ENCODE data around the gene ACR.
A peak's percentile ranks its signal among the peaks of the same experiment; 100 is the strongest.
"Not testable (repeated sequence)": the region's sequence is repeated elsewhere in the genome, so short reads cannot be mapped to it uniquely, and the experiment has no call there.

The ACR gene

DNA sequence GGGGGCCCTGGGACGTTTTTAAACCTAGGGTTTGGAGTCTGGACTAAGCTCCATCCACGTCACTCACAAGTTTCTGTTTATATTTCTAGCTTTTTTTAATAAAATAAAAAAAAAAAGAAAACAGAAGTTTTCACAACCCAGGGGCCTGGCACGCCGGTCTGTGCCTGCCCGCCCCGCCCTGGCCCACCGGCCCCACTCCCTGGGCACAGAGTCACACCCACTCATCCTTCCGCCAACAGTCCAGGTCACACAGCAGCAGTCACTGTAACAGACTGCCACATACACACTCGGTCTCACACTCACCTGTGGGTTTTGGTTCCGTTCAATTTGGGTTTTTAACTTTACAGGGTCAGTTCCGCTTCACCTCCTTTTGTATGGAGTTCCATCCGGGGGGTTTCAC lies 5.3 kb upstream of the ACR start:
- no peak for DNase-seq (ENCODE audit: low read depth in 2 of 2)

DNA sequence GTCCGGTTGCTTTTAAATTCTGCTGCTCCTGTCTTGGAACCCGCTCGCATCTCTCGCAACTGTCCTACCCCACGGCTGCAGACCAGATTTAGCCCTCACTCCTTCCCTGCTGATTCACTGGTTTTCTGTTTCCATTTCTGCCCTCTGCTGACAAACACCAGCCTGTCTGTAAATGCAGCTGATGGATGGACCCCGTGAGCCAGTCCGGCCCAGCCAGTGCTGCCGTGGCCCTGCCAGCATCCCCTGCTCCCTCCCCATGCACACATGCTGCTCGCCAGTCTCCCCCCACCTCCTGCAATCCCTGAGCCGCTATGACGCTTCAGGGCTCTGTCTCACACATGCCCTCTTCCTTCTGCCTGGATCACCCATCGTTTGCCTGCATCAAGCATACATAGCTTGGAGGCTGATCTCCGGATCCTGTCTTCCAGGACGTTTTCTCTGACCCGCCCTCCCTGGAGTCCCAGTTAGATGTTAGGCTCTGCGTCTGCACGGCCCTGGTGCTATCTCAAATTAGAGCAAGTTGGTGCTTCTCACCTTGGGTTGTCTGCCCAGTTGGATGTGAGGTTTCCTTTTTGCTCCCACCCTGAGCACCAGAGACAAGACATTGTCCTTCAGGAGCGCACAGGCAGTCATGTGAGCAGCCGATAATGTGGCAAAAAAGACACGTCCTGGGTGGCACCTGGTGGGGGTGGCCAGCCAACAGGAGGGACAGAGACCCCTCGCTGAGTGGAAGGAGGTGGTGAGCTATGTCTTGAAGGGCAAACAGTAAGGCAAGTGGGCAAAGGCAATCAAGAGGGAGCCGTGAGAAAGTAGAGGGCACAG lies 4.3 kb upstream of the ACR start:
- no peak for DNase-seq (ENCODE audit: low read depth in 2 of 2)

DNA sequence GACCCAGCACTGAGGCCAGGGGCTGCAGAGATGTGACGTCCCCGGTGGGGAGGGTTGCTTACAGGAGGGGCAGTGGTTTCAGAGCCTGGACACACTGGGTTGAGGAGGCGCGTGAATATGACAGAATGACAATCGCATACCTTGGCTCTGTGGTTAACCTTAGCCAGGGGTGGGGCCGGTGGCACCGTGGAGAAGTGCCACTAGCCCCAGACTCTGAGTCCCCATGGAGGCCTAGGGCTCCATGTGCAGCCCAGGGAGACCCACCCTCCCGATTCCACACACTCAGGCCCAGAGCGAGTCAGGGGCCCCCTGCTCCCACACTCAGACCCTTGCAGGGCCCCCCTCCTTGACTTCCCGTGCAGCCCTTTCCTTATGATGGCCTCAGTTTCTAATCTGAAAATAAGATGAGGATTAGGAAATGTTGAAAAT lies 3.6 kb upstream of the ACR start:
- DNase-seq (ENCODE audit: low read depth in 2 of 2), result no peak

DNA sequence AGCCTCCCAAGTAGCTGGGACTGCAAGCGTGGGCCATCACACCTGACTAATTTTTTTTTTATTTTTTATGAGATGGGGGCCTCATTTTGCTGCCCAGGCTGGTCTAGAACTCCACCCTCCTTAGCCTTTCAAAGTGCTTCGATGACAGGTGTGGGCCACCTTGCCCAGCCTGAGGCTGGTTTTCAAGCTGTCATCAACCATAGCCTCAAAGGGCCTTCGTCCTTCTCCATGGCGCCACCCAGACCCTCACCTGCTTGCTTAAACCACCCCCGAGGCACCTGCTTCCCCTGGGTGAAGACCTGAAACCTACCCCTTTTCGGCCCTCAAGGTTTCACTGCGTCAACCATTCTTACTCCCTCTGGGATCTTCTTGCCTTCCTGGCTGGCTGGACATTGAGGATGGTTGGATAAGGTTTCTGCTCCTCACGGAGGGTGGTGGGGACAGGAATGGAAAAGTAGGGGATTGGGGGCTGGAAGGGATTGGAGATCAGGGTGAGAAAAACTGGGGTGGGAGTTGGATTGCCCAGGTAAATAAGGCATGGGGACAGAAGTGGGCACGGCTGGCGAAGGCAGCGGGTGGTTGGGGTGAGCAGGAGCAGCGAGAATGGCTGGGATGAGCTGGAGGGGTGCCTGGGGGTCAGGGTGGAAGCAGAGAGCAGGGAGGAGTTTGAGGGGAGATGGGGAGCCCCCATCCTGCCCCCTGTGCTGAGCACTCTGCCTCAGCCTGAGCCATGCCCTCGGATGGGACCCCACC lies 2.8 kb upstream of the ACR start:
- no peak for DNase-seq (ENCODE audit: low read depth in 2 of 2)

DNA sequence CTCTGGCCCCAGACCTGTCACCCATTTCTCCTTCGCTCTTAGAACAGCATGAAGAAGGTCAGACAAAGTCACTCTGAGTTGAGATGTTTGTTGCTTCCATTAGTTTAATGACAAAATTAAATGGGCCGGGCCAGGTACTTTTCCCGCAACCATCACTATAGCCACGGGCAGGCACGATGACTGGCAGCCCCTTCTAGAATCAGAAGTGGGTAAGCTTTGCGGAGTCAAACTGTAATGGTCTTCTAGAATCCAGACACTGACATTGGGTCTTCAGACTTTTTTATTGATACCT lies 2.3 kb upstream of the ACR start:
- no peak for DNase-seq (ENCODE audit: low read depth in 2 of 2)

DNA sequence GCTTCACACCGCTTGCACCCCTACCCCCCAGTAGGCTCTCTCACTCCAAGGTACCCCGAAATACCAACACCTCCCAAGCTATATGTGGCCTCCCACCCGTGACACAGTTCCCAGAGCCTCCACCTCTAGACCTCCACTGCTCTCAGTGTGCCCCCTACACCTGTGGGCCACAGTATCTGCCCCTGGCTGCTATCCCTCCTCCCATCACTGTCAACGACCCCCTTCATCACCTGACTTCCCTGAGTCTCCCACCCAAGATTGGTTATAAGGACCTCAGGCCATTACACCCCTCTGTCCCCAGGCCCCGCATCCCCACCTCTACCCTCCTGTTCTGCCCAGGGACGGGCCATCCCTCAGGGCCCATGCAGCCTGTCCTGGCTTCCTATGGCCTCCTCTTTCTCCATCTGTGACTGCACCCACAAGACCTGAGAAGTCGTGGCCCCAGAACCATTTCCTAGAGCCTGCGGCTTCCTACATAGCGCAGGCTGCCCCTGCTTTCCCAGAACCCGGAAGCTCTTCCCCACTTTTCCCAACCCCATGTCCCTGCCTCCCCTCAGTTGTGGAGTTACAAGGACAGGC lies 734 bp downstream of the ACR start:
- DNase-seq (ENCODE audit: low read depth in 2 of 2), result no peak

DNA sequence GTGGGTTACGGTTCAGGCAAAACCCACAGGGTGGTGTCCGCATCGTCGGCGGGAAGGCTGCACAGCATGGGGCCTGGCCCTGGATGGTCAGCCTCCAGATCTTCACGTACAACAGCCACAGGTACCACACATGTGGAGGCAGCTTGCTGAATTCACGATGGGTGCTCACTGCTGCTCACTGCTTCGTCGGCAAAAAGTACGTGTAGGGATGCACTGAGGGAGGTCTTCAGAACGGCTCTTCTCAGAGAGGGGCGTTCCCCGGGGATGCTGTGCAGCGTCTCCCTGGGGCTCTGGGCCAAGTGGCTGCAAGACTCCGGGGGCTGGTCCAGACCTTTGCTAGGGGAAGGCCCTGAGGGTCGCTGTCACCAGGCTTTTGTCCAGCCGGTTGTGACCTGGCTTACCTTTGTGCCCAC lies 1.3 kb downstream of the ACR start:
- DNase-seq (ENCODE audit: low read depth in 2 of 2), result no peak

DNA sequence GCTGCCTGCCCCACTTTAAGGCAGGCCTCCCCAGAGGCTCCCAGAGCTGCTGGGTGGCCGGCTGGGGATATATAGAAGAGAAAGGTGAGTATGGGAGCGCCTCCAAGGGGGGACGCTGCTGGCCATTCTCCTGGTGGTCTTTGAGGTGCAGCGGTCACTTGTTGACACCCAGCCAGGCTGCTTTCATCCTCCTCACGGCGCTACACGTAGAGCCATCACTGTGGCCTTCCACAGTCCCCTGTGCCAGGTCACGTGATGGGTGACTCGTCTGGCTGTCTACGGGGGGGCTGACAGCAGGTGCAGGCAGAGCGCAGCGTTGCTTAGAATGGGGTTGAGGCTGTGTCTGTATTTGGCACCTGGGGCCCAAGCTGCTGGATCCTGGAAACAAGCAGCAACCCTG lies 1.9 kb downstream of the ACR start:
- no peak for DNase-seq (ENCODE audit: low read depth in 2 of 2)

DNA sequence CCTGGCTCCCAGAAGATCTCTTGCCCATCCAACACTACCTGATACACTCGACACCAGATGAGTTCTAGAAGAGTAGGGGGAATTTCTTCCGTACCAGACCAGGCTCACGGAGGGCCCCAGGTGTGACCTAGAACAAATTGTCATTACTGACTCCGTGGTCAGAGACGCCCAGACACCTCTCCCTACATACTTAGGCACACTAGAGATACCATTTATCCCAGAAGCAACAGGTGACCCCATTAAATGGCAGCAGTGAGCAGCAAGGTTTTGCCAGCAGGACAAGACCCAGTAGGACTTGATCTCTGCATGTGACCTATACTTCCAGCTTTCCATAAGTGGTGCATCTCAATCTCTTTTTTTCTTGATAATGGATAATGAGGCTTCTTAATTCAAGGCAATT lies 2.7 kb downstream of the ACR start:
- DNase-seq (ENCODE audit: low read depth in 2 of 2), result not testable (repeated sequence)

DNA sequence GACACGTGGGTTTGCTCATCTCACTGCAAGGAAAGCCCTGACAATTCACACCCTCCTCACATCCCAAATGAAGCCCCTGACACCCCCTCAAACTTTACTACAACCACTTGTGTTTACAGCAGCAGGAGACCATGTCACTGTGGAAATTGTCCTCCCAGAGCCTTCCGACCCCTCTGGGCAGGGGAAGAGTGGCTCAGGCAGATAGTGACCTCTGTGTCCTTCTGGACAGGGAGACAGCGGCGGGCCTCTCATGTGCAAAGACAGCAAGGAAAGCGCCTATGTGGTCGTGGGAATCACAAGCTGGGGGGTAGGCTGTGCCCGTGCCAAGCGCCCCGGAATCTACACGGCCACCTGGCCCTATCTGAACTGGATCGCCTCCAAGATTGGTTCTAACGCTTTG lies 6.4 kb downstream of the ACR start:
- not testable (repeated sequence) for DNase-seq (ENCODE audit: low read depth in 2 of 2)

DNA sequence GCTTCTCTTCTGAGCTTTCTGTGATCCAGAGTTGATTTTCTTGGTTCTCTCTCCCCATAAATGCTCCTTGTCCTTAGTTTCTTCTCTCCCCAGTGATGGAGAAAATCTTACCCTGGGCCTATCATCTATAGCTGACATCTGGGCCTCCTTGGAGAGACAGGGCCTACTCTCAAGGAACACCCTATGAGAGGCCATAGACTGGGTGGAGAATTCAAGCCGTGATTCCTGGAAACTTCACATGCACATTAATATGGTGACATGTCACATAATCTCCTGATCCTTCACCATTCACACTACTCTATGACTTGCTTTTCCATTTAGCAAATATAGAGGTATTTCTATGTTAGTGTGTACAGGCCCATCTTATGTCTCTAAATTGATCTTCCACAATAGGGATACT lies 9.5 kb downstream of the ACR start:
- not testable (repeated sequence) for DNase-seq (ENCODE audit: low read depth in 2 of 2)

DNA sequence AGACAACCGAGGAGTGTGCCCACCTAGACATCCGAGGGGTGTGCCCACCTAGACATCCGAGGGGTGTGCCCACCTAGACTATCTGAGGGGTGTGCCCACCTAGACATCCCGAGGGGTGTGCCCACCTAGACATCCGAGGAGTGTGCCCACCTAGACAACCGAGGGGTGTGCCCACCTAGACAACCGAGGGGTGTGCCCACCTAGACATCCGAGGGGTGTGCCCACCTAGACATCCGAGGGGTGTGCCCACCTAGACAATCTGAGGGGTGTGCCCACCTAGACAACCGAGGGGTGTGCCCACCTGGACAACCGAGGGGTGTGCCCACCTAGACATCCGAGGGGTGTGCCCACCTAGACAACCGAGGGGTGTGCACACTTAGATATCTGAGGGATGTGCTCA lies 10.6 kb downstream of the ACR start:
- DNase-seq (ENCODE audit: low read depth in 2 of 2), result not testable (repeated sequence)

DNA sequence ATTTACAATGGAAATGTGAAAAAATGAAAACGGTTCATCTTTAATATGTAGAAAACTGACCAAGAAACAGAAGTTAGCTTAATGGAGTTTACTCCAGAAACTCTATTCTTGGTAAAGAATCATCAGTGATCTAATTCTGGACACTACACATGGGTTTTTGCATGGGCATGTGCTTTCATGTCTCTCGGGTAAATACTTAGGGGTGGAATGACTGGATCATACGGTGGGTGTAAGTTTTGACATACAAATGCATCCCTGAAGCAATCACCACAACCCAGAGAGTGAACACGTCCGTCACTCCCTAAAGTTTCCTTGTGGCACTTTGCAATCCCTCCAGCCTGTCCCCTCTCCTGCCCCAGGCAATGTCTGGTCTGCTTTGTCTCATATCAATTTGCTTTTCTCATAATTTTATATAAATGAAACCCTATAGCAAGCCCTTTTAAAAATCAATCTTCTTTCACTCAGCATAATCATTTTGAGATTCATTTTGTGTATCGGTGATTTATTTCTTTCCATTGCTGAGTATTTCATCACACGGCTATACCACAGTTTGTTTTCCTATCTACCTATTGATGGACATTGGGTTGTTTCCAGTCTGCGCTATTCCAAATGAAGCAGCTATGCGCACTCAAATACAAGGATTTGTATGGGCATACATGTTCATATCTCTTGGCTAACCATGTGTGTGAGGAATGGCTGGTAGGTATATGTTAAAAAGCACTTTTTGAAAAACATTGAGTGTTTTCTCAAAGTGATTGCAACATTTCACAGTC lies 11.5 kb downstream of the ACR start:
- not testable (repeated sequence) for DNase-seq (ENCODE audit: low read depth in 2 of 2)

DNA sequence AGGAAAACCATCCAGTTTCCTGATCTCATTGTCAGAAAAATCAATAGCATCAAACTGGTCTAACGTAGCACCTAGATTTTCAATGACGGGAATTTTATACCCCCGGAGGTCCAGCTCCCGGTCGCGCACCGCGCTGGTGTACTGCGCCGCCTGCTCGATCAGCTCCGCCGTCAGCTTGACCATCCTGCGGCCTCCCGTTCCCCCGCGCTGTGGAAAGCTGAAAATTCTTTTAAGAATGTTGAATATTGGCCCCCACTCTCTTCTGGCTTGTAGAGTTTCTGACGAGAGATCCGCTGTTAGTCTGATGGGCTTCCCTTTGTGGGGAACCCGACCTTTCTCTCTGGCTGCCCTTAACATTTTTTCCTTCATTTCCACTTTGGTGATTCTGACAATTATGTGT lies 17.2 kb downstream of the ACR start:
- not testable (repeated sequence) for DNase-seq (ENCODE audit: low read depth in 2 of 2)

DNA sequence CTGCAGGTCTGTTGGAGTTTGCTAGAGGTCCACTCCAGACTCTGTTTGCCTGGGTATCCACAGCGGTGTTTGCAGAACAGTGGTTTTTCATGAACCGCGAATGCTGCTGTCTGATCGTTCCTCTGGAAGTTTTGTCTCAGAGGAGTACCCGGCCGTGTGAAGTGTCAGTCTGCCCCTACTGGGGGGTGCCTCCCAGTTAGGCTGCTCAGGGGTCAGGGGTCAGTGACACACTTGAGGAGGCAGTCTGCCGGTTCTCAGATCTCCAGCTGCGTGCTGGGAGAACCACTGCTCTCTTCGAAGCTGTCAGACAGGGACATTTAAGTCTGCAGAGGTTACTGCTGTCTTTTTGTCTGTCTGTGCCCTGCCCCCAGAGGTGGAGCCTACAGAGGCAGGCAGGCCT lies 18.4 kb downstream of the ACR start:
- not testable (repeated sequence) for DNase-seq (ENCODE audit: low read depth in 2 of 2)

DNA sequence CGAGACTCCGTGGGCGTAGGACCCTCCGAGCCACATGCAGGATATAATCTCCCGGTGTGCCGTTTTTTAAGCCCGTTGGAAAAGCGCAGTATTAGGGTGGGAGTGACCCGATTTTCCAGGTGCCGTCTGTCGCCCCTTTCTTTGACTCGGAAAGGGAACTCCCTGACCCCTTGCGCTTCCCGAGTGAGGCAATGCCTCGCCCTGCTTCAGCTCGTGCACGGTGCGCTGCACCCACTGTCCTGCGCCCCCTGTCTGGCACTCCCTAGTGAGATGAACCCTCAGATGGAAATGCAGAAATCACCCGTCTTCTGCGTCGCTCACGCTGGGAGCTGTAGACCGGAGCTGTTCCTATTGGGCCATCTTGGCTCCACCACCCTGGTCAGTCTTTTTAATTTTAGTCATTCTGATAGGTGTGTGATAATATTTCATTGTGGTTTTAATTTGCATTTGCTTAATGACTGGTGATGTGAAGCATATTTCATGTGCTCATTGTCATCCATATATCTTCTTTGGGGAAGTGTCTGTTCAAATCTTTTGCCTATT lies 19.0 kb downstream of the ACR start:
- DNase-seq (ENCODE audit: low read depth in 2 of 2), result not testable (repeated sequence)

DNA sequence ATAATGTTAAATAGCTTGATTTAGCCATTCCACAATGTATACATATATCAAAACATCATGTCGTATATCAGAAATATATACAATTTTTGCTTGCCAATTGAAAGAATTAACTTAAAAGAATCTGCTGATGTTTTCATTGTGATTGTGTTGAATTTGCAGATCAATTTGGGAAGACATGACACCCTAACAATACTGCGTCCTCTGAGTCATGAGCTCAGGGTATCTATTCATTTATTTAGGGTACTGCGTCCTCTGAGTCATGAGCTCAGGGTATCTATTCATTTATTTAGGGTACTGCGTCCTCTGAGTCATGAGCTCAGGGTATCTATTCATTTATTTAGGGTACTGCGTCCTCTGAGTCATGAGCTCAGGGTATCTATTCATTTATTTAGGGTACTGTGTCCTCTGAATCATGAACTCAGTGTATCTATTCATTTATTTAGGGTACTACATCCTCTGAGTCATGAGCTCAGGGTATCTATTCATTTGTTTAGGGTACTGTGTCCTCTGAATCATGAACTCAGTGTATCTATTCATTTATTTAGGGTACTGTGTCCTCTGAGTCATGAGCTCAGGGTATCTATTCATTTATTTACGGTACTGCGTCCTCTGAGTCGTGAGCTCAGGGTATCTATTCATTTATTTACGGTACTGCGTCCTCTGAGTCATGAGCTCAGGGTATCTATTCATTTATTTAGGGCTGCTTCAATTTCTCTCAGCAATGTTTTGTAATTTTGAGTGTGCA lies 21.8 kb downstream of the ACR start:
- DNase-seq (ENCODE audit: low read depth in 2 of 2), result peak in 1 of 2 experiments; percentile 8

DNA sequence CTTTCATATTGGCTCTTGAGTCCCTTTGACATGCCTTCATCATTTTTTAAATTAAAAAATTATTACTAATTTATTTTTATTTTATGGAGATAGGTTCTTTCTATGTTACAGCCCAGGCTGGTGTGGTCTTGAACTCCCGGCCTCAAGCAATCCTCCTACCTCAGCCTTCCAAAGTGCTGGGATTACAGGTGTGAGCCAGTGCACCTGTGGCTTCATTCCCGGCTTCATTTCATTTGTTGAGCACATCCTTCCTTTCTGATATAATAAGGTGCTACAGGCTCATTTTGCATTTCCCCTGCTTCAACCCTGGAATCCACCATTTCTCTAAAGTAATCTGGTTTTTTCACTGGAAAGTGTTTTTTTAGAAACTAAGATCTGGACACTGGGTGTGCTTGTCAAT lies 23.8 kb downstream of the ACR start:
- DNase-seq (ENCODE audit: low read depth in 2 of 2), result not testable (repeated sequence)

DNA sequence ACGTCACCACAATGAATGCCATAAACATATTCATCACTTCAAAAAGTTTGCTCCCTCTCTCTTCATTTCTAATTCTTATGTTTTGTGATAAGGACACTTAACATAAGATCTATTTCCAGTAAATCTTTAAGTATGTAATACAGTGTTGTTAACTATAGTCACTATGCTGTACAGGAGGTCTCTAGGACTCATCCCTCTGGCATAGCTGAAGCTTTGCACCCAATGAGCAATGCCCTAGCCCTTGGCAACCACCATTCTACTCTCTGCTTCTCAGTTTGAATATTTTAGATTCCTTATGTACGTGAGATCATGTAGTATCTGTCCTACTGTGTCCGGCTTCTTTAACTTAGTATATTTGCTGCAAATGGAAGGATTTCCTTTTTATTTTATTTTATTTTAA lies 26.3 kb downstream of the ACR start:
- DNase-seq (ENCODE audit: low read depth in 2 of 2), result not testable (repeated sequence)

DNA sequence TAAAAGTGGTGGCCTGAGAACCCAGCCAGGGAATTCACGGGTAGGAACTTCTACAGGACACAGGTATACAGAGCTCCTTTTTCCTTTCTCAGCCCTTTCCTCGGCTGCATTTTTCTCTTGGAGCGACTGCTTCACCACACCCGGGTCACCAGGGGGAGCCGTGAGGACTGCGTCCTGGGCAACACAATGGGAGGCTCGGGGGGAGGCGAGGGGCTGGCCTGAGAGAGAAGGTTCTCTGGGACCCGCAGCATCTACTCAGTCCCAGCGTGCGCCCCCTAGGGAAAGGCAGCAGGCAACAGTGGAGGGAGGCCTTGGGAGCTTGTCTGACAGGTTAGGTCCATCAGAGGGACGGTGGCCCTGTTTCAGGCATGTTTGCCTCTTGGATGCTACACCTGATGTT lies 37.1 kb downstream of the ACR start:
- peak in 1 of 2 experiments; percentile 23 for DNase-seq (ENCODE audit: low read depth in 2 of 2)

DNA sequence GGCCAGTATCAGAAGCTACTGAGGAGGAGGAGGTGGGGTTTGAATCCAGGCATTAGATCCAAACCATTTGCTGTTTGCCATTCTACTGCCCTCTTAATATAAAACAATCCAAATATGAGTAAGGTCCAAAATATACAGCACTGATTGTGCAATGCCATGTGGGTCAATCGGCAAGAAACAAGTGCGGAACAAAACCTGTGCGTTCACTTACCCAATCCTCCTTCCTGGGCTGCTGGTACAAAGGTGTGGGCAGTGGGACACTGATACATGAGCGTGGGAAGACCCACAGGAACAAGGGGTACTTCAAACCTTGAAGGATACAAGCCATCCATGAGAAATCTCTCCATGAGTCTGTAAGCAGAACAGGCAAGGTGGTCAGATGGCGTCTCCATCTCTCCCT lies 39.6 kb downstream of the ACR start:
- not testable (repeated sequence) for DNase-seq (ENCODE audit: low read depth in 2 of 2)
